GM18951 (cell line): ENCODE data around the gene RPL31.

Experiments
- POLR2A ChIP-seq: IDR thresholded peaks from 4 replicates; pipeline ENCODE4 v1.6.1; 2011; ENCODE audit warnings: mild to moderate bottlenecking; ENCODE audit not compliant: insufficient read length, insufficient read depth; ENCODE audit errors: extremely low read depth
- in situ Hi-C: fragments of 300-500 bp; cut with MboI; formaldehyde crosslinking; loops from one replicate; pipeline ENCODE4 v1.12.0; 2022; ENCODE audit warnings: low sequenced_read_pairs, mixed read lengths, inconsistent platforms; ENCODE audit not compliant: unreplicated experiment

RPL31 gene

GRCh38 chr2:100965596-100965995 is 36.5 kb upstream of the RPL31 start:
- TF ChIP-seq POLR2A, result no peak
- in situ Hi-C loops, result no loop called here

GRCh38 chr2:100967716-100968115 is 34.4 kb upstream of the RPL31 start:
- TF ChIP-seq POLR2A, result no peak
- in situ Hi-C loops, result no loop called here

GRCh38 chr2:100968146-100969145 is 33.6 kb upstream of the RPL31 start:
- in situ Hi-C loops, result no loop called here
- TF ChIP-seq POLR2A, result no peak

- no peak for TF ChIP-seq POLR2A
- in situ Hi-C loops, result no loop called here
Observed at GRCh38 chr2:100969998-100970397, 32.1 kb upstream of the RPL31 start.

GRCh38 chr2:100971221-100971620 is 30.9 kb upstream of the RPL31 start:
- TF ChIP-seq POLR2A, result no peak
- in situ Hi-C loops, result no loop called here

GRCh38 chr2:100972452-100972851 is 29.6 kb upstream of the RPL31 start:
- TF ChIP-seq POLR2A, result no peak
- in situ Hi-C loops, result no loop called here

GRCh38 chr2:100974712-100975520 is 27.2 kb upstream of the RPL31 start:
- TF ChIP-seq POLR2A, result no peak
- in situ Hi-C loops, result loop anchor here (25.0 kb wide), 1 partner anchor 363 kb away; no protein-coding TSS in a partner anchor

- no peak for TF ChIP-seq POLR2A
- in situ Hi-C loops, result loop anchor here (25.0 kb wide), 1 partner anchor 363 kb away; no protein-coding TSS in a partner anchor
Observed at GRCh38 chr2:100975521-100975785, 26.6 kb upstream of the RPL31 start.

GRCh38 chr2:100976061-100976460 is 26.0 kb upstream of the RPL31 start:
- TF ChIP-seq POLR2A, result no peak
- in situ Hi-C loops, result loop anchor here (25.0 kb wide), 1 partner anchor 364 kb away; no protein-coding TSS in a partner anchor

- in situ Hi-C loops, result loop anchor here (25.0 kb wide), 1 partner anchor 365 kb away; no protein-coding TSS in a partner anchor
Observed at GRCh38 chr2:100976645-100977391, 25.3 kb upstream of the RPL31 start.

GRCh38 chr2:100977511-100977910 is 24.6 kb upstream of the RPL31 start:
- in situ Hi-C loops, result loop anchor here (25.0 kb wide), 1 partner anchor 365 kb away; no protein-coding TSS in a partner anchor
- no peak for TF ChIP-seq POLR2A

More at GRCh38 chr2:100976645-100977391, 25.3 kb upstream of the RPL31 start:
- TF ChIP-seq POLR2A, result no peak

GRCh38 chr2:100978582-100979191 is 23.4 kb upstream of the RPL31 start:
- in situ Hi-C loops, result loop anchor here (25.0 kb wide), 1 partner anchor 366 kb away; no protein-coding TSS in a partner anchor

More at GRCh38 chr2:100978582-100979191, 23.4 kb upstream of the RPL31 start:
- TF ChIP-seq POLR2A, result no peak
